ENCODE measurements around the gene FLVCR2. TPM values are rescaled to one million over a fixed set of nuclear protein-coding genes. Genes with fewer than 3 reads are reported as not detected.

Gene FLVCR2
- total and polyA plus RNA-seq, 2 of the 13 experiments (the other 11 are each of a cell fraction or from before 2014, with no cell fraction given), result 9.9 to 10.5 TPM

DNA sequence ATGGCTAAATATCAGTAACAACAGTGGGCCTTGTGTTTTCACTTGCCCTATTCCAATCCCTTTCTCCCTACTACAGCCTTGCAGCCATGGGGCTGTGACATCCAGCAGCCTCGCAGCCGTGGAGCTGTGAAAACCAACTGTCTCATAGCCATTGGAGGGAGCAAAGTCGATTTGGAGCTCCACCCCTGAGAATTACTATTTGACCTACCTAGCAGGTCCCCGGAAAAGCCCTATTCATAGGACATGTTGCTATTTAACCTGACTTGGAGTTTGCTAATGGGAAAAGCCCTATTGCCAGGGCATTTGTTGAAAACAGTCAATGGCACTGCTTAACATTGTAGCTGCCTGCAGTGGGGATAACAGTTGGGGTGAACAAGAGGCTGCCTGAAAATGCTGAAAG lies 49.0 kb downstream of the FLVCR2 start (continued):
- TF ChIP-seq, protein P1, sequence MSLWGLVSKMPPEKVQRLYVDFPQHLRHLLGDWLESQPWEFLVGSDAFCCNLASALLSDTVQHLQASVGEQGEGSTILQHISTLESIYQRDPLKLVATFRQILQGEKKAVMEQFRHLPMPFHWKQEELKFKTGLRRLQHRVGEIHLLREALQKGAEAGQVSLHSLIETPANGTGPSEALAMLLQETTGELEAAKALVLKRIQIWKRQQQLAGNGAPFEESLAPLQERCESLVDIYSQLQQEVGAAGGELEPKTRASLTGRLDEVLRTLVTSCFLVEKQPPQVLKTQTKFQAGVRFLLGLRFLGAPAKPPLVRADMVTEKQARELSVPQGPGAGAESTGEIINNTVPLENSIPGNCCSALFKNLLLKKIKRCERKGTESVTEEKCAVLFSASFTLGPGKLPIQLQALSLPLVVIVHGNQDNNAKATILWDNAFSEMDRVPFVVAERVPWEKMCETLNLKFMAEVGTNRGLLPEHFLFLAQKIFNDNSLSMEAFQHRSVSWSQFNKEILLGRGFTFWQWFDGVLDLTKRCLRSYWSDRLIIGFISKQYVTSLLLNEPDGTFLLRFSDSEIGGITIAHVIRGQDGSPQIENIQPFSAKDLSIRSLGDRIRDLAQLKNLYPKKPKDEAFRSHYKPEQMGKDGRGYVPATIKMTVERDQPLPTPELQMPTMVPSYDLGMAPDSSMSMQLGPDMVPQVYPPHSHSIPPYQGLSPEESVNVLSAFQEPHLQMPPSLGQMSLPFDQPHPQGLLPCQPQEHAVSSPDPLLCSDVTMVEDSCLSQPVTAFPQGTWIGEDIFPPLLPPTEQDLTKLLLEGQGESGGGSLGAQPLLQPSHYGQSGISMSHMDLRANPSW (CRISPR knock-in tag; IDR thresholded peaks at IDR 0.05; ENCODE audit: borderline replicate concordance), result no peak
- no peak for TF ChIP-seq ZNF549 (CRISPR knock-in tag; IDR thresholded peaks at IDR 0.05)
- TF ChIP-seq TEAD3 (CRISPR knock-in tag; optimal IDR thresholded peaks at IDR 0.05; ENCODE audit: borderline replicate concordance), result peak; percentile 30
- TF ChIP-seq ZMYM4 (CRISPR knock-in tag; IDR thresholded peaks at IDR 0.05), result peak; percentile 66; the same call in 1 of the 2 replicates
- TF ChIP-seq ZSCAN31 (CRISPR knock-in tag; IDR thresholded peaks at IDR 0.05; ENCODE audit: low read depth), result no peak
- TF ChIP-seq ZSCAN25 (CRISPR knock-in tag; IDR thresholded peaks at IDR 0.05), result no peak
- TF ChIP-seq POLR2G (IDR thresholded peaks at IDR 0.05; ENCODE audit: low read depth, low read length), result no peak
- TF ChIP-seq, protein P2, sequence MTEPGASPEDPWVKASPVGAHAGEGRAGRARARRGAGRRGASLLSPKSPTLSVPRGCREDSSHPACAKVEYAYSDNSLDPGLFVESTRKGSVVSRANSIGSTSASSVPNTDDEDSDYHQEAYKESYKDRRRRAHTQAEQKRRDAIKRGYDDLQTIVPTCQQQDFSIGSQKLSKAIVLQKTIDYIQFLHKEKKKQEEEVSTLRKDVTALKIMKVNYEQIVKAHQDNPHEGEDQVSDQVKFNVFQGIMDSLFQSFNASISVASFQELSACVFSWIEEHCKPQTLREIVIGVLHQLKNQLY (CRISPR knock-in tag; IDR thresholded peaks at IDR 0.05), result no peak
- no peak for TF ChIP-seq THYN1 (CRISPR knock-in tag; IDR thresholded peaks at IDR 0.05; ENCODE audit: borderline replicate concordance, low read depth)
- TF ChIP-seq BRCA1 (CRISPR knock-in tag; IDR thresholded peaks at IDR 0.05), result no peak
- no peak for TF ChIP-seq ZNF569 (CRISPR knock-in tag; IDR thresholded peaks at IDR 0.05; ENCODE audit: borderline replicate concordance)
- no peak for TF ChIP-seq GTF3A (CRISPR knock-in tag; conservative IDR thresholded peaks at IDR 0.05)
- no peak for TF ChIP-seq HDAC1 (CRISPR knock-in tag; IDR thresholded peaks at IDR 0.05)
- TF ChIP-seq ISL2 (CRISPR knock-in tag; IDR thresholded peaks at IDR 0.05), result no peak
- no peak for TF ChIP-seq TOPORS (CRISPR knock-in tag; IDR thresholded peaks at IDR 0.05)
- TF ChIP-seq, protein P3, sequence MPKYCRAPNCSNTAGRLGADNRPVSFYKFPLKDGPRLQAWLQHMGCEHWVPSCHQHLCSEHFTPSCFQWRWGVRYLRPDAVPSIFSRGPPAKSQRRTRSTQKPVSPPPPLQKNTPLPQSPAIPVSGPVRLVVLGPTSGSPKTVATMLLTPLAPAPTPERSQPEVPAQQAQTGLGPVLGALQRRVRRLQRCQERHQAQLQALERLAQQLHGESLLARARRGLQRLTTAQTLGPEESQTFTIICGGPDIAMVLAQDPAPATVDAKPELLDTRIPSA (CRISPR knock-in tag; IDR thresholded peaks at IDR 0.05; ENCODE audit: borderline replicate concordance), result no peak
- TF ChIP-seq ZNF644 (CRISPR knock-in tag; IDR thresholded peaks at IDR 0.05; ENCODE audit: low read depth), result peak; percentile 76
- TF ChIP-seq, protein P4, sequence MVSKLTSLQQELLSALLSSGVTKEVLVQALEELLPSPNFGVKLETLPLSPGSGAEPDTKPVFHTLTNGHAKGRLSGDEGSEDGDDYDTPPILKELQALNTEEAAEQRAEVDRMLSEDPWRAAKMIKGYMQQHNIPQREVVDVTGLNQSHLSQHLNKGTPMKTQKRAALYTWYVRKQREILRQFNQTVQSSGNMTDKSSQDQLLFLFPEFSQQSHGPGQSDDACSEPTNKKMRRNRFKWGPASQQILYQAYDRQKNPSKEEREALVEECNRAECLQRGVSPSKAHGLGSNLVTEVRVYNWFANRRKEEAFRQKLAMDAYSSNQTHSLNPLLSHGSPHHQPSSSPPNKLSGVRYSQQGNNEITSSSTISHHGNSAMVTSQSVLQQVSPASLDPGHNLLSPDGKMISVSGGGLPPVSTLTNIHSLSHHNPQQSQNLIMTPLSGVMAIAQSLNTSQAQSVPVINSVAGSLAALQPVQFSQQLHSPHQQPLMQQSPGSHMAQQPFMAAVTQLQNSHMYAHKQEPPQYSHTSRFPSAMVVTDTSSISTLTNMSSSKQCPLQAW (CRISPR knock-in tag; IDR thresholded peaks at IDR 0.05), result peak; percentile 54
- no peak for TF ChIP-seq RFX3 (CRISPR knock-in tag; IDR thresholded peaks at IDR 0.05)
- TF ChIP-seq, protein P5, sequence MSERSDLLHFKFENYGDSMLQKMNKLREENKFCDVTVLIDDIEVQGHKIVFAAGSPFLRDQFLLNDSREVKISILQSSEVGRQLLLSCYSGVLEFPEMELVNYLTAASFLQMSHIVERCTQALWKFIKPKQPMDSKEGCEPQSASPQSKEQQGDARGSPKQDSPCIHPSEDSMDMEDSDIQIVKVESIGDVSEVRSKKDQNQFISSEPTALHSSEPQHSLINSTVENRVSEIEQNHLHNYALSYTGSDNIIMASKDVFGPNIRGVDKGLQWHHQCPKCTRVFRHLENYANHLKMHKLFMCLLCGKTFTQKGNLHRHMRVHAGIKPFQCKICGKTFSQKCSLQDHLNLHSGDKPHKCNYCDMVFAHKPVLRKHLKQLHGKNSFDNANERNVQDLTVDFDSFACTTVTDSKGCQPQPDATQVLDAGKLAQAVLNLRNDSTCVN (CRISPR knock-in tag; IDR thresholded peaks at IDR 0.05; ENCODE audit: borderline replicate concordance), result no peak
- TF ChIP-seq ZNF292 (CRISPR knock-in tag; IDR thresholded peaks at IDR 0.05; ENCODE audit: borderline replicate concordance, low read depth), result peak; percentile 93; the same call in 1 of the 2 replicates
- TF ChIP-seq SUZ12 (IDR thresholded peaks at IDR 0.05; ENCODE audit: low read depth, low read length), result no peak
- TF ChIP-seq KLF11 (CRISPR knock-in tag; IDR thresholded peaks at IDR 0.05), result no peak
- TF ChIP-seq, protein P6, sequence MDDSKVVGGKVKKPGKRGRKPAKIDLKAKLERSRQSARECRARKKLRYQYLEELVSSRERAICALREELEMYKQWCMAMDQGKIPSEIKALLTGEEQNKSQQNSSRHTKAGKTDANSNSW (CRISPR knock-in tag; IDR thresholded peaks at IDR 0.05; ENCODE audit: borderline replicate concordance), result no peak

Data from HepG2 (cell line).